ENCODE measurements around the gene RIT2.

DNA sequence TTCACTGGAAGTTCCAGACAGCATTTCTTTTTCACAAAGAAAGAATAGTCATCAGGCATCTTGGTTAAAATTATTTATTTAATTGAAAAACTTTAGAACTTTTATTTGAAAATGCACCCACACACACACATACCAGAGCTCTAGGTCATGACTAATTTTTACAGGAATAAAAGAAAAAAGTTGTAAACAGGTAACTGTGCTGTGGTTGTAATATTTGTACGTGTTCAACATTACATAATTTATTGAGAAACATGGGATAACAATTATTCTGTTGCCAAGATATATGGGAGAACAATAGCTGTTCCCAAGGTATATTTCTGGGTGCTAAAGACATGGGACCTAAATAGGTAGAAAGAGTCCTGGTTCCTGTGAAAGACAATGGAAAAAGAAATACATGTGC, 104.9 kb downstream of the RIT2 start:
- TF ChIP-seq POLR2A (IDR thresholded peaks at IDR 0.05) = no peak
- TF ChIP-seq, protein P1, sequence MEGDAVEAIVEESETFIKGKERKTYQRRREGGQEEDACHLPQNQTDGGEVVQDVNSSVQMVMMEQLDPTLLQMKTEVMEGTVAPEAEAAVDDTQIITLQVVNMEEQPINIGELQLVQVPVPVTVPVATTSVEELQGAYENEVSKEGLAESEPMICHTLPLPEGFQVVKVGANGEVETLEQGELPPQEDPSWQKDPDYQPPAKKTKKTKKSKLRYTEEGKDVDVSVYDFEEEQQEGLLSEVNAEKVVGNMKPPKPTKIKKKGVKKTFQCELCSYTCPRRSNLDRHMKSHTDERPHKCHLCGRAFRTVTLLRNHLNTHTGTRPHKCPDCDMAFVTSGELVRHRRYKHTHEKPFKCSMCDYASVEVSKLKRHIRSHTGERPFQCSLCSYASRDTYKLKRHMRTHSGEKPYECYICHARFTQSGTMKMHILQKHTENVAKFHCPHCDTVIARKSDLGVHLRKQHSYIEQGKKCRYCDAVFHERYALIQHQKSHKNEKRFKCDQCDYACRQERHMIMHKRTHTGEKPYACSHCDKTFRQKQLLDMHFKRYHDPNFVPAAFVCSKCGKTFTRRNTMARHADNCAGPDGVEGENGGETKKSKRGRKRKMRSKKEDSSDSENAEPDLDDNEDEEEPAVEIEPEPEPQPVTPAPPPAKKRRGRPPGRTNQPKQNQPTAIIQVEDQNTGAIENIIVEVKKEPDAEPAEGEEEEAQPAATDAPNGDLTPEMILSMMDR (IDR thresholded peaks at IDR 0.05) = no peak

Measured in heart left ventricle (tissue), 13 donors.